Umbilical cord (tissue), 2 donors: ENCODE results near the gene CSNK1G3. TPM values are rescaled to one million over a fixed set of nuclear protein-coding genes. Genes with fewer than 3 reads are reported as not detected.
A peak's percentile ranks its signal among the peaks of the same experiment; 100 is the strongest.

ENCODE experiments used
- DNase-seq: peaks from one replicate; pipeline ENCODE4 v3.0.0-alpha.2; 2015; ENCODE audit warnings: low spot score
- total RNA-seq: library from RNA; depleted of rRNA; stranded (reverse); fragments of >200 nt; gene quantifications from one replicate; pipeline ENCODE4 v1.2.3, GENCODE V29; 2014; ENCODE audit warnings: low replicate concordance; ENCODE audit not compliant: insufficient read depth

Gene CSNK1G3
- total RNA-seq, 1 donor from 2014 or later, result 98.7 TPM

DNA sequence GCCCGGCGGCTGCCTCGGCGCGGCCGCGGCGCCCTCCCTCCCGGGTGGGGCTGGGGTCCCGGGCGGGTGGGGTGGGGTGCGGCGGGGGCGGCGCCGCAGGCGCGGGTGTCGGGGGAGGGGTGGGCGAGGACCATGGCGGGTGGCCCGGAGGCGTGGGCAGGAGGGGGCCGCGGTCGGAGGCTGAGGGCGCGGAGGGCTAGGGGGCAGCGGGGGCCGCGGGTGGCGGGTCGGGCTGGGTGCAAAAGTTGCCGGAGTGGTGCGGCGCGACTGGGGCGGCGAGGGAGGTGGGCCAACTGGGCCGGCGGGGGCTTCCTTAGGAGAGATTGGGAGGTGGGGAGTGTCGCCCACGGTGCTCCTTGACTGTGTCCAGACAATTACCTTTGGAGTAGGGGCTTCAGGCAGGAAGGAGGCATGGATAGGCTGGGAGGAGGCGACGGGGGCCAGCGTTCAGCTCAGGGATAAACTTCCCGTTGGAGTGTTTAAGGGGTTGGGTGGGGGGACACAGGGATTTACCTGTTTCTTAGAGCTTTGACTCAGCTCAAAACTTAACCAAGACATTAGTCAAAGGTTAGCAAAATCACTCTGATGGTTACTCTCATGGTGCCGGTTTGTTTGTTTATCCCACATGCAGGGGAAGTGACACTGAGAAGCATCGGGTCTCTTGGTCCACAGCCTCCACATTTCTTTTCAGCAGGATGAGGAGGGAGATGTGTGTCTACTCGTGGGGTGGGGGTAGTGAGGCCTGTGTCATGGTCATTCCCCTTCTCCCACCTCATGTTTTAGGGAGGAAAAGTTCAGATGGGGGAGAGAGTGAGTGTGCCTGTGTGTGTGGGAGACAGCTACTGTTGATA is 859 bp downstream of the CSNK1G3 start:
- DNase-seq, result peak; percentile 48

- peak; percentile 22 for DNase-seq
Measured at GRCh38 chr5:123514615-123515355, 2.8 kb downstream of the CSNK1G3 start.

DNA sequence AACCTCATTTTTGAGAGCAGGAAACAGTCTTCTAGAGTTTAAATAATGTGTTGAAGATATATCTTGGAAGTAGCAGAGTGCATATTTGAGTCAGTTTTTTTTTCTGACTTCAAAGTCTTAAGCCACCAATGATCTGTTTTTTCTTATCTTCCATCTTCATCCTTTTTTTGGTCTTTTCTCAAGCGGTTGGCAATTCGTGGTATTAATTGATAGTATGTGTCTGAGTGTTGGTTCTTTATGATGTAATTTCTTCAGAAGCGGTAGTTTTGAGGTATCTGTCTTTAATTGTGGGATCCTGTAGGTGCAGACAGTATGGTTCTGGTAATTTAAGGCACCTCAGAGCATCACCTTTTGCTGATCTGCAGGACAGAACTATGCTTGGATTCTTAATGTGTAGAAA is 3.9 kb downstream of the CSNK1G3 start:
- DNase-seq, result no peak

DNA sequence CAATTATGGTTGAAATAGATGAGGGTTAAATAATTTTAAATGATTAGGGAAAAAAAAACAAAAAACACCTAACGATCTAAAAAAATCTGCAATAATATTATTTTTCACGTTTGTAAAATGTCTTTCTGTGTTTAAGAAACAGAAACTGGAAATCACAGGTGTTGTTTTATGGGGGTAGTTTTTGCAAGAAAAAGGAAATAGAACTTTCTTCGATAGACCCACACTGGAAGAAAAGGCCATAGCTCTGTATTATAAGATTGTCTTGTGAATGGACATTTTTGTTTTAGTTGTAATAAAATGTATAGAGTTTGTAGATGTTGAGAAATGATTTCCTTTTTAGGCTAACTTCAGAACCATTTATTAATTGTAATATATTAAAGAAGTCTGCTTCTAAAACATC is 5.5 kb downstream of the CSNK1G3 start:
- DNase-seq, result no peak

GRCh38 chr5:123518111-123518510 is 6.1 kb downstream of the CSNK1G3 start:
- no peak for DNase-seq

- no peak for DNase-seq
Measured at GRCh38 chr5:123520677-123521247, 8.8 kb downstream of the CSNK1G3 start.

- DNase-seq, result no peak
Measured at GRCh38 chr5:123524146-123524545, 12.2 kb downstream of the CSNK1G3 start.

GRCh38 chr5:123527190-123527589 is 15.2 kb downstream of the CSNK1G3 start:
- no peak for DNase-seq

GRCh38 chr5:123528065-123528464 is 16.1 kb downstream of the CSNK1G3 start:
- DNase-seq, result no peak

GRCh38 chr5:123528878-123529277 is 16.9 kb downstream of the CSNK1G3 start:
- no peak for DNase-seq

DNA sequence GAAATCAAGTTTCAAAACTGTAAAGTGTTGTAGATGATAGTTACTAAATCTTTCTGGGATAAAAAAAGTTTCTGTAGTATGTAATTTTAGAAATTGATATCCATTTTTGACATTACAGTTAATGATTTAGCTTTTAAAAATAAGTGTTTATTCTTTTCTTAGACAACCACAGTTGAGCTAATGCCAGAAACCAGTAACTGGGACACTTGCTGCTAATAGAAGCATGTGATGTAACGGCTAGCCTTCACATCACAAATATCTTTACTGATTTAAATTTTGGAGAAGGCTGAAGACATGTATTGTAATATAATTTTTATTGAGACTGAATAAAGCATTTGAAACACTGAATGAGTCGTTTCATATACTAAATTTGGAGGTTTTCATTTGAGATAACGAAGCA is 18.8 kb downstream of the CSNK1G3 start:
- DNase-seq, result no peak

GRCh38 chr5:123535648-123536047 is 23.7 kb downstream of the CSNK1G3 start:
- no peak for DNase-seq

DNA sequence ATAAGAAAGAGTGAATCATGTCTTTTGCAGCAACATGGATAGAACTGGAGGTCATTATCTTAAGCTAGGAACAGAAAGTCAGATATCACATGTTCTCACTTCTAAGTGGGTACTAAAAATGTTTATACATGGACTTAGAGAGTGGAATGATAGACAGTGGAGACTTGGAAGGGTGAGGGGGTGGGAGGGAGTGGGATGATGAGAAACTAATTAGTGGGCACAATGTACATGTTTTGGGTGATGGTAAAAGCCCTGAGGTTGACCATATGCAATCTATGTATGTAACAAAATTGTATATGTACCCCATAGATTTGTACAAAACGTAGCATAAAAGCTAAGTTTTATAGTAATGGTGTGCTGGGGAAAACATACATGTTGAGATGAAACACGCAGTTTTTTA is 25.3 kb downstream of the CSNK1G3 start:
- no peak for DNase-seq

DNA sequence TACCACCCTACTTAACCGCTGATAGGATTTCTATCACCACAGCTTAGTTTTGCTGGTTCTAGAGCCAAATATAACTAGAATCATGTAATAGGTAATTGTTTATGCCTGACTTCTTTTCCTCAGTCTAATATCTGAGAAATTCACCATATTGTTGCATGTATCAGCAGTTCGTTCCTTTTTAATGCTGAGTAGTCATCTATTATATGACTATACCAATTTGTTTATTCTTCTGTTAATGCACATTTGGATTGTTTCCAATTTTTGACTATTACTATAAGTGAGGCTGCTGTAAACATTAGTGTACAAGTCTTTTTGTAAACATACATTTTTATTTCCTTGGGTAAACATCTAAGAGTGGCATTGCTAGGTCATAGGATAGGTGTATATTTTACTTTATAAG is 25.9 kb downstream of the CSNK1G3 start:
- DNase-seq, result no peak

GRCh38 chr5:123538670-123539459 is 26.9 kb downstream of the CSNK1G3 start:
- DNase-seq, result peak; percentile 50

GRCh38 chr5:123540534-123540933 is 28.6 kb downstream of the CSNK1G3 start:
- DNase-seq, result no peak

DNA sequence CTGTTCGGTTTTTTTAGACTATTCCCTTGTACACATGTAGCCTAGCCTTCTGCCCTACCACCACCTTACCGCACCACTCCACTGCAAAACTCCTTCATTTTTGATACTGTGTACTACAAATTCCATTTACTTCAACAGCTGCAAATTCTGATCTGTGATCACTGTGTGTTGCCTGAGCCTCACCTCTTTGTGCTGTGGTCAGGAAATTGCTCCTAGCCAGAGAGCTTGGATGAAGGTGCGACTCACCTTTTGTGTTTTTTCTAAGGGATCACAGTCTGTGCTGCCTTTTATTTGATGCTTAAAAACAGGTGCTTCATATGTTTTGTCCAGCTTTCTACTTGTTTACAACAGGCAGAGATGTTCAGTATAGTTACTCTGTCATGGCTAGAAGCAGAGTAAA is 31.5 kb downstream of the CSNK1G3 start:
- DNase-seq, result no peak

GRCh38 chr5:123545506-123545905 is 33.5 kb downstream of the CSNK1G3 start:
- no peak for DNase-seq

GRCh38 chr5:123546657-123547056 is 34.7 kb downstream of the CSNK1G3 start:
- DNase-seq, result no peak

DNA sequence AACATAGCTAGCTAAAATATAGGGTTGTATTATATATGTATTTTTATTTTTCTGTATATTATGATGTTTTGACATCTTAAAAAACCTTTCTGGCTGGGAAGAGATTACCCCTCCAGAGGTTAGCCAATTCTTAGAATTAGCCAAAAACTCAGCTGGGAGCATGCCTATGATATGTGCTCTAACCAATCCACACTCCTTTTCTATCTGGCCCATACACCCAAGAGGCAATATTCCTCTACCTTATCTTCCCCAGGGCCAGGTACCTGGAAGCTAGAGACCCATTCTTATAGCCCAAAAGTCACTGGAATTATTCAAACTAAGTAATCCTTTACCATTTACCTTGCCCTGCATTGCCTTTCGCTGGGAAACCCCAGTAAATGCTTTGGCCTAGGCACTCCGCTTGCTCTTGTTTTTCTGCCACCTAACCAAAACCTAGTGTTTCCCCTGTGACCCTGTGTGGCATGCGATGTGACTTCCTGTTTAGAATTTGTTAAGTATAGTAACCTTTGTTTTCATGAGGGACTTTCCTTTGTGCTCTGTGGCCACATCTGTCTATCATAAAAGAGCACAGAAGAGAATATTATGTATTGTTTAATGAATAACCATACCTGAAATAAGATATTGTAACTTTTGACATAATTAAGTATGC is 37.4 kb downstream of the CSNK1G3 start:
- no peak for DNase-seq

DNA sequence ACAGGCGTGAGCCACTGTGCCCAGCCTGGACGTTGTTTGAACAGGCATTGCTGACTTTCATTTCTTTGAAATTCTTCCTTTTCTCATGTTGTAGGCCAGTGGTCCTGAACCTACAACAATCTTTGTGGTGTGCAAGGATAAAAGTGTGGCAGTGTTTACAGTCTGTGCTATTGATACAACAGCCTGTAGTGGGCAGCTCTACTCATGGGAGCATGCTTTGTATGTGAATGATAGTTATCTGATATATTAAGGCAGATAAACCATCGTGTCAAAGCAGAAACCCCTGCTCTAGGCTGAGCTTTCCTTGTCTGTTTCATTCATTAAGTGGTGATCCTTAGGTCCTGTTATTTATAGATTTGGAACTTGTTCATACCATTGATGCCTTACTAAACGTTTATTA is 42.6 kb downstream of the CSNK1G3 start:
- DNase-seq, result no peak
